Neural cell (in vitro differentiated cells): ENCODE results near the gene YIPF4.

Source experiments
- EZH2 ChIP-seq: fragments of 200-600, 300-800 bp; shearing (Covaris generic), sonication (generic); IDR thresholded peaks from 2 replicates; pipeline ENCODE4 v1.6.1; 2014; ENCODE audit warnings: antibody characterized with exemption, low read length, borderline replicate concordance, mild to moderate bottlenecking; ENCODE audit not compliant: insufficient read depth, poor library complexity, severe bottlenecking
- POLR2AphosphoS5 ChIP-seq: IDR thresholded peaks from 2 replicates; pipeline ENCODE4 v1.6.1; 2012

DNA sequence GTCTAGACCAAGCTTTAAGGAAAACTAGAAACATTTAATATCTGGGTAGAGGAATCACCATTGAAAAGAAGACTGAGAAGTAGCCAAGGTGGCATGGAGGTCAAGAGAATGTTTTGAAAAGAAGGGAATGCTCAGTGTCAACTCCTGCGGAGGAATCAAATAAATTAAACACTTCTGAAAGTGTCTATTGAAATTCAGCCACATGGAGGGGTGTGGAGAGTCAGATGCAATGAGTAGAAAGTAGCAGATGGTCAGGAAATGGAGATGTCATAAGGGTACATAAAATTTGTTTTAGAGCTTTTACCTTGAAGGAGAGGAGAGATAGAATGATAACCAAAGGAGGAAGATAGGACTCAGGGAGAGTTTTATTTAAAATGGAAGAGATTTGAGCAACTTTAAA, 48.1 kb upstream of the YIPF4 start:
- TF ChIP-seq POLR2AphosphoS5 (no peak), EZH2 (no peak)
